Hepatic stellate cell (primary cell): ENCODE results near the gene CPEB1.
"Not testable (repeated sequence)": the region's sequence is repeated elsewhere in the genome, so short reads cannot be mapped to it uniquely, and the experiment has no call there.

Experiments used
- DNase-seq: peaks from one replicate; pipeline ENCODE4 v3.0.0; 2011; ENCODE audit warnings: low spot score

CPEB1 gene

GRCh38 chr15:82649226-82649999, 2.2 kb upstream of the CPEB1 start:
- no peak for DNase-seq

- DNase-seq = no peak
Observed at GRCh38 chr15:82648257-82649103, 1.3 kb upstream of the CPEB1 start.

- DNase-seq = no peak
Observed at GRCh38 chr15:82647835-82648256, 683 bp upstream of the CPEB1 start.

GRCh38 chr15:82646250-82647044, 716 bp downstream of the CPEB1 start:
- no peak for DNase-seq

- DNase-seq = not testable (repeated sequence)
Observed at GRCh38 chr15:82644967-82645852, 2.0 kb downstream of the CPEB1 start.

- no peak for DNase-seq
Observed at GRCh38 chr15:82643992-82644391, 3.2 kb downstream of the CPEB1 start.

- no peak for DNase-seq
Observed at GRCh38 chr15:82642656-82643055, 4.5 kb downstream of the CPEB1 start.

GRCh38 chr15:82641129-82641798, 5.9 kb downstream of the CPEB1 start:
- DNase-seq = no peak

GRCh38 chr15:82640672-82641071, 6.5 kb downstream of the CPEB1 start:
- no peak for DNase-seq

GRCh38 chr15:82635798-82636197, 11.4 kb downstream of the CPEB1 start:
- DNase-seq = no peak

GRCh38 chr15:82630033-82630432, 17.1 kb downstream of the CPEB1 start:
- no peak for DNase-seq

- DNase-seq = no peak
Observed at GRCh38 chr15:82625136-82625535, 22.0 kb downstream of the CPEB1 start.

GRCh38 chr15:82624438-82624837, 22.7 kb downstream of the CPEB1 start:
- DNase-seq = no peak

GRCh38 chr15:82624008-82624407, 23.2 kb downstream of the CPEB1 start:
- no peak for DNase-seq

- DNase-seq = no peak
Observed at GRCh38 chr15:82621970-82622369, 25.2 kb downstream of the CPEB1 start.

GRCh38 chr15:82613747-82614146, 33.4 kb downstream of the CPEB1 start:
- DNase-seq = no peak

- no peak for DNase-seq
Observed at GRCh38 chr15:82611348-82611747, 35.8 kb downstream of the CPEB1 start.

- no peak for DNase-seq
Observed at GRCh38 chr15:82602195-82602594, 45.0 kb downstream of the CPEB1 start.

GRCh38 chr15:82599862-82600261, 47.3 kb downstream of the CPEB1 start:
- DNase-seq = no peak

GRCh38 chr15:82597815-82598214, 49.3 kb downstream of the CPEB1 start:
- no peak for DNase-seq

GRCh38 chr15:82595766-82596165, 51.4 kb downstream of the CPEB1 start:
- no peak for DNase-seq
